ENCODE results near the gene CLIP4.
"Not testable (repeated sequence)": the region's sequence is repeated elsewhere in the genome, so short reads cannot be mapped to it uniquely, and the experiment has no call there.

DNA sequence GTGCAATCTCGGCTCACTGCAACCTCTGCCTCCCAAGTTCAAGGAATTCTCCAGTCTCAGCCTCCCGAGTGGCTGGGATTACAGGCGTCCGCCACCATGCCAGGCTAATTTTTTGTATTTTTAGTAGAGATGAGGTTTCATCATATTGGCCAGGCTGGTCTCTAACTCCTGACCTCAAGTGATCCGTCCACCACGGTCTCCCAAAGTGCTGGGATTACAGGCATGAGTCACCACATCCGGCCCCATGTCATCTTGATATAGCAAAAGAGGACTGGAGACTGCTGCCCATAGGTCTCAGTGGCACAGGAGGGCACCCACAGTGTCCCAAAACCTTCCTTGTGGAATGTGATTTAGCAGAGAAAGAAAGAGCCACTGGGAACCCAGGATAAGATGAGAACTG, 24.9 kb upstream of the CLIP4 start:
- TF ChIP-seq, protein P1, sequence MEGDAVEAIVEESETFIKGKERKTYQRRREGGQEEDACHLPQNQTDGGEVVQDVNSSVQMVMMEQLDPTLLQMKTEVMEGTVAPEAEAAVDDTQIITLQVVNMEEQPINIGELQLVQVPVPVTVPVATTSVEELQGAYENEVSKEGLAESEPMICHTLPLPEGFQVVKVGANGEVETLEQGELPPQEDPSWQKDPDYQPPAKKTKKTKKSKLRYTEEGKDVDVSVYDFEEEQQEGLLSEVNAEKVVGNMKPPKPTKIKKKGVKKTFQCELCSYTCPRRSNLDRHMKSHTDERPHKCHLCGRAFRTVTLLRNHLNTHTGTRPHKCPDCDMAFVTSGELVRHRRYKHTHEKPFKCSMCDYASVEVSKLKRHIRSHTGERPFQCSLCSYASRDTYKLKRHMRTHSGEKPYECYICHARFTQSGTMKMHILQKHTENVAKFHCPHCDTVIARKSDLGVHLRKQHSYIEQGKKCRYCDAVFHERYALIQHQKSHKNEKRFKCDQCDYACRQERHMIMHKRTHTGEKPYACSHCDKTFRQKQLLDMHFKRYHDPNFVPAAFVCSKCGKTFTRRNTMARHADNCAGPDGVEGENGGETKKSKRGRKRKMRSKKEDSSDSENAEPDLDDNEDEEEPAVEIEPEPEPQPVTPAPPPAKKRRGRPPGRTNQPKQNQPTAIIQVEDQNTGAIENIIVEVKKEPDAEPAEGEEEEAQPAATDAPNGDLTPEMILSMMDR (IDR thresholded peaks at IDR 0.05 in 8 of 11, conservative IDR thresholded peaks at IDR 0.05 in 3 of 11): not testable (repeated sequence)
- TF ChIP-seq POLR2A (IDR thresholded peaks at IDR 0.05): not testable (repeated sequence)
